CD4-positive, alpha-beta T cell treated with Interferon alpha-2 for 1 hour (primary cell): ENCODE data around the gene MSANTD7.
"Not testable (repeated sequence)": the region's sequence is repeated elsewhere in the genome, so short reads cannot be mapped to it uniquely, and the experiment has no call there.

ENCODE experiments used
- DNase-seq, 2 donors: peaks; one replicate each; pipeline ENCODE4 v3.0.0-alpha.2; 2020 to 2022

Gene MSANTD7, protein sequence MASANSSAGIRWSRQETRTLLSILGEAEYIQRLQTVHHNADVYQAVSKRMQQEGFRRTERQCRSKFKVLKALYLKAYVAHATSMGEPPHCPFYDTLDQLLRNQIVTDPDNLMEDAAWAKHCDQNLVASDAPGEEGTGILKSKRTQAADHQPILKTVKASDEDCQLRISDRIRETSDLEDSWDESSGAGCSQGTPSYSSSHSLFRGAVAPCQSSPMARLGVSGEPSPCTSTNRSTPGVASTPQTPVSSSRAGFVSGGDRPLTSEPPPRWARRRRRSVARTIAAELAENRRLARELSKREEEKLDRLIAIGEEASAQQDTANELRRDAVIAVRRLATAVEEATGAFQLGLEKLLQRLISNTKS

DNA sequence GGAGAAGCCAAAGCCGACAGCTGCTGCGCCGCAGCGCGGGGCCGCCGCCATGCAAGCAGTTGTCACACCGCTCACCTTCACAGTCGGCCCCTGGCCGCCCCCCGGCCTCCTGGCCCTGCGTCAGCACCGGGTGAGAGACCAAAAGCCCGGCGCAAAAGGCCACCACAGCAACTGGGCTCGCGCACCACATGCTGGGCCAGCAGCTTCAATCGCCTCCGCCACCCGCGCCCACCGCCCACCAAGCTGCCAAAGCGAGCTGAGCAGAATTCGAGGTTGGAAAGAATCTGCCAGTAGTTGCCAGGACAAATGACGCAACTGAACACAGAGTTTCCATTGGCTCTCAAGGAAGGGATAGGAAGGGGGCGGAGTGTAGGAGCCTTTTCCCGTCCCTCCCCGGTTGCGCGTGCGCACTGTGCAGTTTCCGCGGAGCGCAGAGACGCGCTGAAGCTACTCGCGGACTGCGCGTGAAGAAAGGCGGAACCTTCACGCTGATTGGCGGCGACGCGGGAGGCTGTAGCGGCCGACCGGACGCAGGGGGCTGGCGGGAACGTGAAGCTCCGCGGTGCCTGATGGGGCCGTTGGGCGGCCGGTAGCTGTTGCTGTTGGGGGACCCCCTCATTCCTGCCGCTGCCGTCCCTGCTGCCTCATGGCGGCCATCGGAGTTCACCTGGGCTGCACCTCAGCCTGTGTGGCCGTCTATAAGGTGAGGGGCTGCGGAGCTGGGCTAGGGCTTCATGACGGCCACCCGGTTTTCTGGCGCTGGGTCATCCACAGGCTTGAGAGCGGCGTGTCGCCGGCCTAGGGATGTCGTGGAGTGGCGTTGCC lies at the start of gene MSANTD7, which contains the start of the genes CDNF and HSPA14:
TSS of gene MSANTD7 (plus strand) at position 550 of the 825 bp plus-strand sequence. CDS start 3,979 bp downstream, outside the sequence.
TSS of gene CDNF (minus strand) at position 281 of the 825 bp plus-strand sequence. CDS start at position 190, 91 bp downstream.
TSS of gene HSPA14 (plus strand) at position 550 of the 825 bp plus-strand sequence. CDS start at position 647, 97 bp downstream.
- DNase-seq = peak; percentile 99

DNA sequence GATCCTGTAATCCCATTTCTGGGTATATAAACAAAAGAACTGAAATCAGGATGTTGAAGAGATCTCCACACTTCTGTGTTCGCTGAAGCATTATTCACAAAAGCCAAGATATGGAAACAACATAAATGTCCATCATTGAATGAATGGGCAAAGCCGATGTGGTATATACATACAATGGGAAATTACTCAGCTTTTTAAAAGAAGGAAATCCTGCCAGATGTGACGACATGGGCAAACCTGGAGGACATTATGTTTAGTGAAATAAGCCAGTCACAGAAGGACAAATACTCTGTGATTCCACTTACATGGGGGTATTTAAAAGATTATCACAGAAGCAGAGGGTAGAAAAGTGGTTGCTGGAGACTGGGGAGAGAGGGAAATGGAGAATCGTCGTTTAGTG lies 39.5 kb upstream of the MSANTD7 start:
- DNase-seq = no peak

DNA sequence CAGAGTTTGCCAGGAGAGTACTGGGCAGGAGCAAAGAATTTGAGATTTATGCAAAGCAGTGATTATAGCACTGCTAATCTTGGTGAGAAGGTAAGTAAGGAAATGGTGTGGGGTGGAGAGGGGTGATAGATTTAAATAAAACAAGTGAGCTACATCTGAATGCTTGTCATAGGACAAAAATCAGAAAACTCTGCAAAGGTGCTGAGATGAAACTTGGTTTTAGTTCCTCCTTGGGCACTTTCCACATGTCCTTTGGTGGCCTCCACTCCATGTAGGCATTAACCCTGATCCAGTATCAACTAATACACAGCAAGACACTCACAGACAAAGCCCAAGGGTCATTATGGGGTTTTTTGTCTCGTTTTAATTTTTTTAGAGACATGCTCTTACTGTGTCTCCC lies 37.7 kb upstream of the MSANTD7 start:
- DNase-seq = no peak

DNA sequence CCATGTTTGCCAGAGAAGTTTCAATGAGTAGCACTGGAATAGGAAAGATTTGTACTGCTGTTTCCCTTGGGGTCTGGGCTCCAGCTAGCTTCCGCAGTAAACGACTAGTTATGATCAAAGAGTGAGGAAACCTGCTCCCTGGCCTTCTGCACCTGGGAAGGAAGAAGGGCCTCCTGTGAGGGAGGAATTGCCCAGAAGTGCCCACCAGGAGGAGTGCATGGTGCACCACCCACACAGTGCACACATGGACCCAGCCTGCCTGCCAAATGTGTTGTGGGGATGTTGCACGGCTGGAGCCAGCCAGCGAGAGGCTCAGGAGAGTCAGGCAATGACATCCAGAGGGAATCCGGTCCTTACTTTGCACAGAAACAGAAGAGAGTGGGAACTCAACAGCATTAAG lies 36.4 kb upstream of the MSANTD7 start:
- no peak for DNase-seq

DNA sequence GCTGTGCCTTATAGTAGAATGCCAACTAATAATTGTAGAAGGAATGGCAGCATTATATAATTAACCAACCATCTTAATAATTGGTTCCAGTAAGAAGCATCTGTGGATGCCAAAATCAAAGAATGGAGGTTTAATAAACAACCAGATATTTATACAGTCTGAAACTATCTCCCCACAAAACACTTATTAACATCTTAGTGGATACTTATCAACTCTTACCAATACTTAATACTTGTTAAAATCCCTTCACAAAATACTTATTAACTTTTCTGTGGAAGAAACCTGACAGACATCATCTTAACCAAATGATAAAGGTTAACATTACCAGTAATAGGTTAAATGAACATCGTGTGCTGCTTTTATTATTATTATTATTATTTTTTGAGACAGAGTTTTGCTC lies 34.3 kb upstream of the MSANTD7 start:
- DNase-seq = no peak

DNA sequence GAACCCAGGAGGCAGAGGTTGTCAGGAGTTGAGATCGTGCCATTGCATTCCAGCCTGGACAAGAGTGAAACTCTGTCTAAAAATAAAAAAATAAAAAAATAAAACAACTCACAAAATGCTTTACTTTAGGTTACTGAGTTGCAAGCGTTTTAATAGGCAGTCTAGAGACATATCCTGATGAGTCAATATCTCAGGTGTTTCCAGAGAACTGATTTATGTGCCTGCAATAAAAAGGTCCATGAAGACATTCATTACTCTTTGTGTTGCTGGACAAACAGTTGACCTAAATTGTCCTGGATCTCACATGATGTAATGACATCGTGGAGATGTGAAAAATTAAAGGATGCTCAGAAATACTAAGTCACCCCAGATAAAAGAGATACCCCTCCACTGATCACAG lies 31.8 kb upstream of the MSANTD7 start:
- DNase-seq = no peak

DNA sequence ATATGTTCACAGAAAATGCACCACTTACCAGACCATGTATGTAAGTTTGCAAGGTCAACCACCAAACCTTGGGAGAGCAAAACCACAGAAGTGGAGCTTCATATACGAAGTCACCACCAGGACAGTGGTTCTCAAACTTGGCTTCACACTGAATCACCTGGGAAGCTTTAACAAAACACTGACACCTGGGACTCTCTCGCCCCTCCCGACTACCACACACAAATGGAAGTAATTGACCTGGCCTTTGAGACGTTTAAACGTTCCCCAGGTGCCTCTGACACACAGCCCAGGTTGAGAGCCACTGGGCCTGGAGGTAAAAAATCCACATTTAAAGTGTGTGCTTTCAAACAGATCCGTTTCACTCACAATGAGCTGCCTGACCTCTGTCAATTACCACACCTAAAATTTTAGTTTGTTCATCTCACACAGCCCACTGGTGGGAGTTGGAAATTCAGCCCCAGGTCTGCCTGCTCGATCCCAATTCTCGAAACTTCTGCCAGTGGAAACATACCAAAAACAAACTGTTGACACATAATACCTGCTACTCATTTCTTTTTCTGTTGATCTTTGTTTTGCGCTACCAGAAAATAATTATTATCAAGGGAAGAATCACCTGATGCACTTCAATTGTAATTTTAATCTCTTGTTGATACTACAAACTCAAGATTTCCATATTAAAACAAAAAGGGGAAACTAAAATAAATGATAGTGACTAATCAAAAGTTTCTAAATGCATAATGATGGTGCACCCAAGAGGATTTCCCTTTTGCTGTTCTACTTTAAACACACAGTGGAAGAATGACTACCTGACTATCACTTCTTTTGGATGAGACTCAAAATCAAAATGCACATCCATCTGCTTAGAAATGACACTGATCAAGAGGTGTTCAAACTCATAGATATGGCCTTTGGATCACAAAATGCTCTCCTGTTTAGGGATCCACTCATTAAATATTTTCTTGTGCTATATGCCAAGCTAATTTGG lies 26.8 kb upstream of the MSANTD7 start:
- no peak for DNase-seq

DNA sequence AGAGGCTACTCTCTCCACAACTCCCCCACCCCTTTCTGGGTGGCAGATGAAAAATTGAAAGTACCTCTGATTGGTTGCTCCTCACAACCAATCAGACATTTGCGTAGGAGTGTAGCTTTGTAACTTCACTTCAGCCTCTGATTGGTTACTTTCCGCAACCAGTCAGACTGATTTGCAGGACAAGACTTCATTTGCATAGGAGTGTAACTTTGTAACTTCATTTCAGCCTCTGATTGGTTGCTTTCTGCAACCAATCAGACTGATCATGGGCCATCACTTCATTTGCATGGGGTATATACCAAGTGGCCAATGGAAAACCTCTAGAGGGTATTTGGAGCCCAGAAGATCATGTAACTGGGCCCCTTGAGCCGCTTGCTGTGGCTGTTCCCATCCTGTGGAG lies 25.8 kb upstream of the MSANTD7 start:
- DNase-seq = peak in 1 of 2 donors; percentile 3

DNA sequence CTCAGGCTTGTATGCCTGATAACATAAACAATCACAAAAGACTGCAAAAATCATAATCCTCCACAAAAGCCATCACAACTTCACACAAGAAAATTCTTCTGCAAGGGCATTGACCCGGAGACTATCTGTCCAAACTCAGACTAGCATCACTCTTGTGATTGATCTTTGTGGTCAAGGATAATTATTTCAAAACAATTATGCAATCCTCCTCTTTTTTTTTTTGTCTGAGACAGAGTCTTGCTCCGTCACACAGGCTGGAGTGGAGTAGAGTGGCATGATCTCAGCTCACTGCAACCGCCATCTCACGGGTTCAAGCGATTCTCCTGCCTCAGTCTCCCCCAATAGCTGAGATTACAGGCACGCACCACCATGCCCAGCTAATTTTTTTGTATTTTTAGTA lies 22.4 kb upstream of the MSANTD7 start:
- DNase-seq = no peak

DNA sequence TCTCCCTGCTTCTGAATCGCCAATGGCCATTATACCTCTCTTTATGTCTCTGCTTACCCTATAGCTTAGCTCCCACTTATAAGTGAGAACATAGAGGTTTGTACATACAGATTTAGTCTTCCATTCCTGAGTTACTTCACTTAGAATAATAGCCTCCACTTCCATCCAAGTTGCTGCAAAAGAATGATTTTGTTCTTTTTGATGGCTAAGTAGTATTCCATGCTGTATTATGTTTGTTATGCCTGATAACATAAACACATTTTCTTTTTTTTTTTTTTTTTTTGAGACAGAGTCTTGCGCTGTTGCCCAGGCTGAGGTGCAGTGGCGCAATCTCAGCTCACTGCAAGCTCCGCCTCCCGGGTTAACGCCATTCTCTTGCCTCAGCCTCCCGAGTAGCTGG lies 21.4 kb upstream of the MSANTD7 start:
- DNase-seq = not testable (repeated sequence)

DNA sequence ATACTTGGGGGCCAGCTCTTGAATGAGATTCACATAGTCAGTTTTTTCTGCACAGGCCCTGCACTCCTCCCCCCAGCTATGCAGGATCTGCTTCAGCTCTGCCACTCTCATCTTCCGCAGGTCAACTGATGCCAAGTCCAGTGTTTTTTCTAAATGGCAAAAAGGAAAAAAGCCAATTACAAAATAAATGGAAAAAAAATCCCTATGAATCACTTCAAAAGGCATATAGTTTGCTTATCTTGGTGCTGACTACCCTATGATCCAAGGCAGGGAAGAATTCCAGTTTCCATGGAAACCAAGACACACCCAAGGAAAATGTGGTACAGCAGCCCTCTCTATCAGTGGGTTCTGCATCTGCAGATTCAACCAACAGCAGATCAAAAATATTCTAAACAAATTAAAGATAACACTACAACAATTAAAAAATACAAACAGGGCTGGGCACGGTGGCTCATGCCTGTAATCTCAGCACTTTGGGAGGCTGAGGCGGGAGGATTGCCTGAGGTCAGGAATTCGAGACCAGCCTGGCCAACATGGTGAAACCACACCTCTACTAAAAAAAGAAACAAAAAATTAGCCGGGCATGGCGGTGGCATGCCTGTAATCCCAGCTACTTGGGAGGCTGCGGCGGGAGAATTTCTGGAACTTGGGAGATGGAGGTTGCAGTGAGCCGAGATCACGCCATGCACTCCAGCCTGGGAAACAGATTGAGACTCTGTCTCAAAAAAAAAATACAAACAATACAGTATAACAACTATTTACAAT lies 17.9 kb upstream of the MSANTD7 start:
- DNase-seq = no peak

DNA sequence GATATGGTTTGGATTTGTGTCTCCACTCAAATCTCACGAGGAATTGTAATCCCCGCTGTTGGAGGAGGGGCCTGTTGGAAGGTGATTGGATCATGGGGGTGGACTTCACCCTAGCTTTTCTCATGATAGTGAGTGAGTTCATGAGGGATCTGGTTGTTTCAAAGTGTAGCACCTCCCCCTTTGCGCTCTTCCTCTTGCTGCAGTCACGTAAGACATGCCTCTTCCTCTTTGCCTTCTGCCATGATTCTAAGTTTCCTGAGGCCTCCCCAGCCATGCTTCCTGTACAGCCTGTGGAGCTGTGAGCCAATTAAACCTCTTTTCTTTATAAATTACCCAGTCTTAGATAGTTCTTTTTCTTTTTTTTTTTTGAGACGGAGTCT lies 17.3 kb upstream of the MSANTD7 start:
- DNase-seq = no peak

DNA sequence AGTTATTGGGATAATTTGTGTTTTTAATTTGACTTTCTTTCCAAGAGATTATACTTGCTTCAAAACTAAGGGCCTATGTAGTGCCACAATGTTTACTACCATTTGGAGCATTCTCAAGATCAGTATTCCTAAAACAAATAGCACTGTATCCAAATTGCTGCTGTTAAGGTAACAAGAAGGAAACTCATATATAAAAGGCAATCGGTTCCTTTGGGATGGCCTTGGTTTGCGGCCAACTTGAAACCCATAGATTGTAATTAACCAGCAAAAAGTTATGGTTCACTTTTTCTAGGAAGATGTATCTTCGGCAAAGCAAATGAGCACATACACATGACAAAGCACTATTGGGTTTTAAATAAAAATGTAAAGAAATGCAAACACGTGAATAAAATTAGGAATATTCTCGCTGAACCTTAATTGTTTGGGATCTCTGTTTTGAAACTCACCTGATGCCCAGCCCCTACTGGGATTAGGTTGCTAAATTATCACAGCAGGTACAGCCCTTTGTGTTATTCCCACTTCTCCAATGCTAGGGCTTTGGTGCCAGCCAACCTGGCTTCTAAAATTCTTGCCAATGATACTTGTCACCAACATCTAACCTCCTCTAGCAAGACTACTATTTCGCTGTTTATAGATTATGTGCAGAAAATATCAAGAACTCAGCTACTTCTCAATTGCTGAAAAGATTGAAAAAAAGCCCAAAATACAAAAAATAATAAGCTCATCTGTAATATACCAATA lies 16.3 kb upstream of the MSANTD7 start:
- DNase-seq = no peak

DNA sequence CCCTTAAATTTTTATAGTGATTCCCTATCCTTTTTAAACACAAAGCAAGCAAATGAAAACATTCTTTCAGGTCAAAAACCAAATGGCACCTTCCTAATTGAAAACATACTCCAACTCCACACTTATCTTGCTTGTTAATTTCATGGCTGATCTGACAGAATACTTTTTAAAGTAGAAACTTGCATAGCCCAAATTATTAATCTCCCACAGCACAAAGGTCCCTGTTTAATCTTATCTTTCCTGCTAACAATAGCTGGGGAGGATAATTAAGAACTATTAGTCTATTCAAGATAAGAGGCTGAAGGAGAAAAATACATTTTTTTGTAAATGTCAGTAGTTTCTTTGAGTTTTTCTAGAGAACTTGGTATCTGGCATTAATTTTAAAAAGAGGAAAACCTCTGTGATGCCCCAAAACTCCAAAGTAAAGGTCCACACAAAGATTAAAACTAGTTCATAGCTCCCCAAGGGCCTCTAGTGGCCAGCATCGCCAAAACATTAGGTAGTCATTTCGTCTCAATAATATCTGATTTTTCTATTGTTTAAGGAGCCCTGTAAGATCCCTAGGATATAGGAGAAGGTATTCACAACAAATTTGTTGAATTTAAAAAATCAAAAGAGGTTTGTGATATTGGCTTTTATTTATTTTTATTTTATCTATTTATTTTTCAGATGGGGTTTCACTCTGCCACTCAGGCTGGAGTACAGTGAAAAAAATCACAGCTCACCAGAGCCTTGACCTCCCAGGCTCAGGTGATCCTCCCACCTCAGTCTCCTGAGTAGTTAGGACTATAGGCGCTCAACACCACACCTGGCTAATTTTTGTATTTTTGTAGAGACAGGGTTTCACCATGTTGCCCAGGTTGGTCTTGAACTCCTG lies 15.0 kb upstream of the MSANTD7 start:
- DNase-seq = peak; percentile 45 to 66

DNA sequence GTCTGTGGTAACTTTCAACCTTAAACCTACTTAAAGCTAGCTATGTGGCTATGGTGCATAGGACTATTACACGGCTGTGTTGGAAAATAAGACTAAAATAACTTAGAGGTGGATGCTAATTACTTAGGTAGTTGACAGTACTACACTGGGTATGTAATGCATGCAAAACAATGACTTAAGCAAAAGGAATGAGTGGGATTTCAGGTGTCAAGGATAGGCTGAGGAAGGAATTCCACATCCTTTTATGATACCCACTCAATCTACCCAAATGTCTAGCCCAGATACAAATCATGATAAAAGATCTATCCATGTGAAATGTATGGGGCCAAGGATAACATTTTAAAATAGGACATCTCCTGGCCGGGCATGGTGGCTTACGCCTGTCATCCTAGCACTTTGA lies 14.1 kb upstream of the MSANTD7 start:
- no peak for DNase-seq

DNA sequence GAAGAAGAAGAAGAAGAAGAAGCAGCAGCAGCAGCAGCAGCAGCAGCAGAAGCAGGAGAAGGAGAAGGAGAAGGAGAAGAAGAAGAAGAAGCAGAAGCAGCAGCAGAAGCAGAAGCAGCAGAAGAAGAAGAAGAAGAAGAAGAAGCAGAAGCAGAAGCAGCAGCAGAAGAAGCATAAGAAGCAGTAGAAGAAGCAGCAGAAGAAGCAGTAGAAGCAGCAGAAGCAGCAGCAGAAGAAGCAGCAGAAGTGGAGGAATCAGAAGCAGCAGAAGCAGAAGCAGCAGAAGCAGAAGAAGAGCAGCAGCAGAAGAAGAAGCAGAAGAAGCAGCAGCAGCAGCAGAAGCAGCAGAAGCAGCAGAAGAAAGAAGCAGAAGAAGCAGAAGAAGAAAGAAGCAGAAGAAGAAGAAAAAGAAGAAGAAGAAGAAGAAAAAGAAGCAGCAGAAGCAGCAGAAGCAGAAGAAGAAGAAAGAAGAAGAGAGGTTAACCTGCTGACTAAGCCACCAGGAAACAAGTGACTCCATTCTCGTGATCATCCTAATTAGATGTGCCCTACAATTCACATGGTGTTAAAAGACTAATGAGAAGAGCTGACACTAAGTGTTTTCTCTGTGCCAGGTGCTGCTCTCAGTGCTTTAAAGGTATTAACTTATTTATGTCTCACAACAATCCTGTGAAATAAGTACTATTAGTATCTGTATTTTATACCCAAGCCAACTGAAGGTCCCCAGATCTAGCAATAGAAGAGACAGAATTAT lies 11.9 kb upstream of the MSANTD7 start:
- no peak for DNase-seq

DNA sequence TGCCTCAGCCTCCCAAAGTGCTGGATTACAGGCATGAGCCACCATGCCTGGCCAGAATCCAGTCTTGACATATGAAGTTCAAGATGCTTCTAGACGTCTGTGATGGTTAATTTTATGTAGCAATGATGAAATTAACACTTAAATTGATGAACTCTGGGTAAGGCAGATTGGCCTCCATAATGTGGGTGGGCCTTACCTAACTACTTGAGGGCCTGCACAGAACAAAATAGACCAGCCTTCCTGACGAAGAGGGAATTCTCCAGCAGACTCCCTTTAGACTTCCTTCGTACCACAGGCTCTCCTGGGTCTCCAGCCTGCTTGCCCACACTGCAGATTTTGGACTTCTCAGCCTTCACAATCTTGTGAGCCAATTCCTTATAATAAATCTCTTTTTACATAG lies 5.0 kb upstream of the MSANTD7 start:
- DNase-seq = no peak

DNA sequence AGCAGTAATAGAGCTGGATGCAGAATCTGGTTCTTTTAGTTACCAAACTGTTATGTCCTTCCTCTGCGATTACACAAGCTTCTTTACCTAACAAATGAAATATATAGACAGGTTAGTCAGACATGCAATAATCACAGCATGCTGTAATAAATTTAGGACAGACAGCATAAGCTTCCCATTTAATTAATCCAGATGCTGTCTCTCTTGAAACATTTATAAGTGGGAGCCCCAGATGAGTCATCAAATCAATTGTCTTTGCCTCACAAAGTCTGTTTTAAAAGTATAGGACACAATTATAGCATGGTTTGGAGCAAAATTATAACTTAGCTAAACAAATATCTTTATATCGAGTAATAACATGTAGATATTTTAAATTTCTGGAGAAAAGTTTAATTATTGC lies 1.9 kb upstream of the MSANTD7 start:
- DNase-seq = no peak

DNA sequence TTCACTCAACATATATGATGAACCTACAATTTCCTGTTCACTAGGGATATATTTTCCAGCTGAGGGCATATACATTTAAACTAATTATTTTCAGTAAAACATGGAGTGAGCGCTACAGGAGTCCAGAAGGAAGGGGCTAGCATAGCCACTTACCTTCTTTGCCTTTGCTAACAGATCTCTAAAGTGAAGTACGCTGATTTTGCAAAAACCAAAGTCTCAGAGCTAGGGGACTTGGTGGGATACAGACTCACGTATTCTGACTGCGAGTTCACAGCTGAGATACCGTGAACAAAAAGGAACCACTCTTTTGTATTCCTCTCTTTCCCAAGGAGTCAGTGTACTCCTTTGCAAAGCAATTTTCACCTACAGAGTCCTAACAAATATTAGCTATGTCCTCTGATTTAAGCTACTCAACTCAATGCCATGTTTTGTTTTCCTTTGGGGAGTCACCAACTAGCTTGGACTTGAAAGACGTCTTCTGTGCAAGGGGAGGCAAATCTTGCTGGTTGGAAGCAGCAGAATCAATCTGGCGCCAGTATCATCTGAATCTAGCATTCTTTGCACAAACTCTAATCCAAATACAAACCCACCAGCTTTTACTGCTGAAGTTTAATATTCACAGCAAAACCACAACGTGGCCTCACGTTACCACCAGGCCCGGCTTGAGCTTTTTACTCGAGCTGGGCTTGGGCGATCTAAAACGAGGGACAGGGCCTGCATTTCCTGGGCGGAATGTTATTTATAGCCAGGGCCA lies 926 bp upstream of the MSANTD7 start:
- no peak for DNase-seq
